Activated B cell treated with CpG ODN at 0.5 μM for 24 hours (primary cell): Measurements from ENCODE around the gene EZH2. TPM values are rescaled to one million over a fixed set of nuclear protein-coding genes. Genes with fewer than 3 reads are reported as not detected.

ENCODE experiments used
- ATAC-seq: fragments of 200-7000 bp; cut with Tn5 transposase; one replicate; pipeline ENCODE4 v1.10.0; 2021; ENCODE audit warnings: low read depth, mild to moderate bottlenecking, moderate library complexity
- CTCF ChIA-PET: fragments of 350-600 bp; sonication (Branson Sonifier 250); formaldehyde crosslinking; loops from one replicate; lab custom pipeline; 2021; ENCODE audit warnings: antibody characterized with exemption; lab: Charles Lee
- POLR2A ChIA-PET: fragments of 350-600 bp; sonication (Branson Sonifier 250); formaldehyde crosslinking; loops from one replicate; lab custom pipeline; 2021; ENCODE audit warnings: antibody characterized with exemption; lab: Charles Lee
- DNase-seq: peaks from one replicate; pipeline ENCODE4 v3.0.0; 2022
- H3K27ac Mint-ChIP-seq: one replicate; pipeline ENCODE4 v1.8.0; 2020; ENCODE audit warnings: mixed read lengths
- H3K27me3 Mint-ChIP-seq: one replicate; pipeline ENCODE4 v1.8.0; 2021; ENCODE audit warnings: mixed read lengths
- H3K36me3 Mint-ChIP-seq: one replicate; pipeline ENCODE4 v1.8.0; 2021; ENCODE audit warnings: low read depth, mixed read lengths
- H3K4me1 Mint-ChIP-seq: one replicate; pipeline ENCODE4 v1.8.0; 2021; ENCODE audit warnings: mixed read lengths
- H3K4me3 Mint-ChIP-seq: one replicate; pipeline ENCODE4 v1.8.0; 2020; ENCODE audit warnings: mild to moderate bottlenecking, mixed read lengths
- H3K9me3 Mint-ChIP-seq: one replicate; pipeline ENCODE4 v1.8.0; 2020; ENCODE audit warnings: mixed read lengths
- CTCF ChIP-seq: fragments of 200-600 bp; IDR thresholded peaks from one replicate; pipeline ENCODE4 v1.8.0; 2022; ENCODE audit warnings: antibody characterized with exemption, mild to moderate bottlenecking
- intact Hi-C: fragments of 100-400 bp; cut with micrococcal nuclease; formaldehyde crosslinking; loops from one replicate; pipeline ENCODE4 v1.15.1; 2024
- total RNA-seq: library from RNA; stranded (reverse); gene quantifications from 2 replicates; pipeline ENCODE4 v1.2.3, GENCODE V29; 2022

Gene EZH2
- total RNA-seq, 1 donor from 2014 or later: 19.6 TPM

DNA sequence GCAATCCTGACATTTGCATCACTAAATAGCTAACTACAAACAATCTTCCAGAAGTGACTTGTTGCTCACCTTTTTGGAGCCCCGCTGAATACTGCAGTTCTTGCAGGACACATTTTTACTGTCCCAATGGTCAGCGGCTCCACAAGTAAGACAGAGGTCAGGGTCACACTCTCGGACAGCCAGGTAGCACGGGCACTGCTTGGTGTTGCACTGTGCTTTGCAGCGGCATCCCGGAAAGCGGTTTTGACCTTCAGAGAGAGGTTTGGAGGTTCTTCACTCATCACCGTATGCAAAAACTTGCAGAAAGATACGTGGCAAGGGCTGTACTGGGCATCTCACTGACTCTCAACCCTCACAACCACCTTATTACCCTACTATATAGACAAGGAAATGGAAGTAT is 70.2 kb downstream of the EZH2 start:
- intact Hi-C loops: no loop called here
- H3K27ac Mint-ChIP-seq: no peak overlapping the region
- H3K36me3 Mint-ChIP-seq: peaks cover 42% of the 10 kb centered on the region
- TF ChIP-seq CTCF: no peak
- no peaks in the 10 kb centered on the region for H3K27me3 Mint-ChIP-seq
- no peaks in the 10 kb centered on the region for H3K9me3 Mint-ChIP-seq
- DNase-seq (no peak), ATAC-seq (no peak)
- H3K4me3 Mint-ChIP-seq: no peak overlapping the region
- ChIA-PET POLR2A (no interaction called here), CTCF (no interaction called here)
- peaks cover 29% of the 10 kb centered on the region for H3K4me1 Mint-ChIP-seq

- TF ChIP-seq CTCF: no peak
- no peaks in the 10 kb centered on the region for H3K27me3 Mint-ChIP-seq
- CTCF ChIA-PET: interaction anchor here (1.2 kb wide), 1 partner anchor 151 kb away, joined by 3 read pairs; no protein-coding TSS in a partner anchor
- H3K36me3 Mint-ChIP-seq: peaks cover 44% of the 10 kb centered on the region
- no peak for DNase-seq
- H3K4me3 Mint-ChIP-seq: no peak overlapping the region
- POLR2A ChIA-PET: no interaction called here
- peaks cover 29% of the 10 kb centered on the region for H3K4me1 Mint-ChIP-seq
- intact Hi-C loops: no loop called here
- no peak overlapping the region for H3K27ac Mint-ChIP-seq
- no peak for ATAC-seq
- no peaks in the 10 kb centered on the region for H3K9me3 Mint-ChIP-seq
Measured at GRCh38 chr7:148811892-148812291, 72.2 kb downstream of the EZH2 start.

- ATAC-seq: no peak
- H3K36me3 Mint-ChIP-seq: peaks cover 56% of the 10 kb centered on the region
- H3K27ac Mint-ChIP-seq: peak overlapping the region; percentile 35
Measured at GRCh38 chr7:148809856-148810255, 74.2 kb downstream of the EZH2 start.

GRCh38 chr7:148807436-148807835 is 76.7 kb downstream of the EZH2 start:
- Mint-ChIP-seq H3K4me1 (peaks cover under 1% of the 10 kb centered on the region), H3K27me3 (no peaks in the 10 kb centered on the region), H3K27ac (no peak overlapping the region), H3K9me3 (no peaks in the 10 kb centered on the region), H3K4me3 (no peak overlapping the region), H3K36me3 (peaks cover 60% of the 10 kb centered on the region)
- ATAC-seq: no peak
- no peak for TF ChIP-seq CTCF
- intact Hi-C loops: no loop called here
- DNase-seq: no peak
- ChIA-PET CTCF (no interaction called here), POLR2A (no interaction called here)

More at GRCh38 chr7:148809856-148810255, 74.2 kb downstream of the EZH2 start:
- ChIA-PET CTCF (no interaction called here), POLR2A (no interaction called here)
- DNase-seq: no peak
- no peaks in the 10 kb centered on the region for H3K9me3 Mint-ChIP-seq
- H3K4me3 Mint-ChIP-seq: no peak overlapping the region
- intact Hi-C loops: no loop called here
- H3K27me3 Mint-ChIP-seq: no peaks in the 10 kb centered on the region
- no peak for TF ChIP-seq CTCF
- peaks cover 16% of the 10 kb centered on the region for H3K4me1 Mint-ChIP-seq

DNA sequence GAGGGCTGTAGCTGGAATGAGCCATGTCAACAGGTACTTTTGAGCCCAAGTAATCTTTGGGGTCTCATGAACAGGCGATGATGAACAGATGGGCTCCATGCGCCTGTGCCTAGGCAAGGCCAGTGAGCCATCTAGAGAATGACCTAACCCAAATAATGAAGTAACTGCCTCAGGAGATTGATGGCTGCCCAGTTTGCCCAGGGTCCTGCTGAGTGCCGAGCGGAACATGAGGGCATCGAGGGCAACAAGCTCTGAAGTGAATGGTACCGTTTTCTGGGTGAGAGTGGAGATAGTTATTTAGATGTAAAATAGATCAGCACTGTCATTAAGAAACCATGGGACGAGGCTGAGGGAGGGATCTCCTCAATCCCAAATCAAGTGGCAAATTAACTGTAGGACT is 77.9 kb downstream of the EZH2 start:
- Mint-ChIP-seq H3K27me3 (no peaks in the 10 kb centered on the region), H3K4me1 (no peaks in the 10 kb centered on the region), H3K9me3 (no peaks in the 10 kb centered on the region), H3K36me3 (peaks cover 69% of the 10 kb centered on the region), H3K27ac (no peak overlapping the region), H3K4me3 (no peak overlapping the region)
- ATAC-seq: no peak
- ChIA-PET CTCF (no interaction called here), POLR2A (interaction anchor here (0.7 kb wide), 1 partner anchor 77 kb away, joined by 3 read pairs; no protein-coding TSS in a partner anchor)
- TF ChIP-seq CTCF: no peak
- no peak for DNase-seq
- intact Hi-C loops: no loop called here
